IMR-90 (cell line): ENCODE data around the gene FUT6.

Experiments
- BHLHE40 ChIP-seq: fragments of 150-350 bp; IDR thresholded peaks from 2 replicates; pipeline ENCODE4 v1.6.1; 2016; ENCODE audit warnings: mild to moderate bottlenecking, low read depth, low read length
- CTCF ChIP-seq: conservative IDR thresholded peaks from 2 replicates; pipeline ENCODE4 v1.5.1; 2012; ENCODE audit warnings: mild to moderate bottlenecking, low read depth, low read length, improper control_type of control experiment
- POLR2A ChIP-seq: IDR thresholded peaks from 2 replicates; pipeline ENCODE4 v1.6.1; 2012; ENCODE audit warnings: mild to moderate bottlenecking, low read depth, low read length
- RAD21 ChIP-seq: IDR thresholded peaks from 2 replicates; pipeline ENCODE4 v1.6.1; 2012; ENCODE audit warnings: low read length, improper control_type of control experiment
- RFX5 ChIP-seq: IDR thresholded peaks from 2 replicates; pipeline ENCODE4 v1.8.0; 2012; ENCODE audit warnings: low read depth, mild to moderate bottlenecking, low read length, moderate library complexity
- SMC3 ChIP-seq: fragments of 150-350 bp; IDR thresholded peaks from 2 replicates; pipeline ENCODE4 v1.6.1; 2016; ENCODE audit warnings: low read depth, mild to moderate bottlenecking, antibody characterized with exemption, low read length, moderate library complexity

GRCh38 chr19:5829567-5830310 lies 9.8 kb downstream of the FUT6 start:
- TF ChIP-seq CTCF (no peak), POLR2A (no peak), RAD21 (no peak), BHLHE40 (no peak), SMC3 (no peak), RFX5 (no peak)
